Right hindlimb (tissue), 1 donor: ENCODE measurements around the gene CAMSAP2.

Experiments used
- DNase-seq: peaks from one replicate; pipeline ENCODE4 v3.0.0-alpha.2; 2018

The CAMSAP2 gene

GRCh38 chr1:200887036-200887435 lies 148.3 kb downstream of the CAMSAP2 start:
- DNase-seq: no peak

- no peak for DNase-seq
Observed at GRCh38 chr1:200887772-200888348, 149.2 kb downstream of the CAMSAP2 start.

GRCh38 chr1:200888349-200888838 lies 149.7 kb downstream of the CAMSAP2 start:
- DNase-seq: no peak

GRCh38 chr1:200889571-200889970 lies 150.9 kb downstream of the CAMSAP2 start:
- DNase-seq: no peak

- DNase-seq: no peak
Observed at GRCh38 chr1:200890027-200890426, 151.3 kb downstream of the CAMSAP2 start.

- DNase-seq: peak; percentile 60
Observed at GRCh38 chr1:200890818-200891773, 152.4 kb downstream of the CAMSAP2 start.

GRCh38 chr1:200891774-200892157 lies 153.1 kb downstream of the CAMSAP2 start:
- no peak for DNase-seq

GRCh38 chr1:200892546-200892945 lies 153.9 kb downstream of the CAMSAP2 start:
- no peak for DNase-seq

- no peak for DNase-seq
Observed at GRCh38 chr1:200892958-200893357, 154.3 kb downstream of the CAMSAP2 start.

- no peak for DNase-seq
Observed at GRCh38 chr1:200893411-200893901, 154.8 kb downstream of the CAMSAP2 start.

GRCh38 chr1:200894712-200895442 lies 156.2 kb downstream of the CAMSAP2 start, which contains the start of gene INAVA:
Gene INAVA (plus strand): TSS chr1:200894900. CDS start chr1:200898401, 3,501 bp downstream.
- no peak for DNase-seq

- DNase-seq: no peak
Observed at GRCh38 chr1:200895443-200895789, 156.7 kb downstream of the CAMSAP2 start.

GRCh38 chr1:200895801-200896530 lies 157.3 kb downstream of the CAMSAP2 start:
- DNase-seq: no peak

GRCh38 chr1:200896531-200897196 lies 158.0 kb downstream of the CAMSAP2 start:
- no peak for DNase-seq

- no peak for DNase-seq
Observed at GRCh38 chr1:200897259-200897658, 158.6 kb downstream of the CAMSAP2 start.

GRCh38 chr1:200899015-200899386 lies 160.3 kb downstream of the CAMSAP2 start:
- DNase-seq: no peak

- DNase-seq: no peak
Observed at GRCh38 chr1:200899451-200899915, 160.8 kb downstream of the CAMSAP2 start.

GRCh38 chr1:200899954-200900867 lies 161.5 kb downstream of the CAMSAP2 start:
- no peak for DNase-seq

- no peak for DNase-seq
Observed at GRCh38 chr1:200900877-200901276, 162.2 kb downstream of the CAMSAP2 start.

- no peak for DNase-seq
Observed at GRCh38 chr1:200901350-200901749, 162.7 kb downstream of the CAMSAP2 start.
